Measurements from ENCODE around the gene BIRC6.
A peak's percentile ranks its signal among the peaks of the same experiment; 100 is the strongest.

BIRC6 gene

GRCh38 chr2:32376756-32377155 is 19.9 kb downstream of the BIRC6 start:
- DNase-seq = no peak

GRCh38 chr2:32377928-32378327 is 21.1 kb downstream of the BIRC6 start:
- DNase-seq = no peak

- no peak for DNase-seq
These were observed 22.5 kb downstream of the BIRC6 start for GRCh38 chr2:32379352-32379751.

GRCh38 chr2:32383858-32384257 is 27.0 kb downstream of the BIRC6 start:
- no peak for DNase-seq

DNA sequence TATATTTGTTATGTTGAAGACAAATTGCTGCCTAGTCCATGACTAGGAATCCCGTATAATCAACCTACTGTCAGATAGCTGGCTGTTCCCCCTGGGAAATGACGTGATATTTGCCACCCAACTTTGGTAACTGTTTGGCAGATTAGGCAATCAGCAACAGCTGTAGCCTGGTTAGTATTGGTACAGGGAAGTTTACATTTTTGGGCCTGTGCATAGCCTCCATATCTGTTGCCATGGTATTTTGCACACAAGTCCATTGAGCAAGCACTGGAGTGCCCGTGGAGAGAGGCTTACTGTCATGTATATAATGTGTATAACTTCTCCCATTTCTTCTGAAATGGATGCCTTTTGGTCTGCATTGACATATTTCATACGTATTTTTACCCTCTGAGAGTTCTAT is 27.7 kb downstream of the BIRC6 start:
- DNase-seq = no peak

DNA sequence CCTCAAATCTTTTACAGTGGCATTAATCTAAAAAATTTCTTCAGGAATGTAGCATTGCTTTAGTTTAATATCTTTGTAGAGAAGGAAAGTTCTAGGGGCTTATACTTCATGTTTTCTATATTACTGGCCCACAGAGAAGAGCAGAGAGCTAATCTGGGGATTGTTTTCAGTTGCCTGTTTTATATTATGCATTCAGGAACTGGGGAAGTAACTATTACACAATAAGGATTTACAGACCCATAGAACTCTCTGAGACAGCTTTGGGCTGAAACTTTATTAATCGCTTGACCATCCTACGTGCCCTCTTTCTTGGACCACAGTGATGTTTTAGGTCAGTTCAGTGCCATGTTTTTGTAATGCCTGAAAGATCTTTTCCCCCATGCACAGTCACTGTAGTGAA is 29.9 kb downstream of the BIRC6 start:
- DNase-seq = no peak

DNA sequence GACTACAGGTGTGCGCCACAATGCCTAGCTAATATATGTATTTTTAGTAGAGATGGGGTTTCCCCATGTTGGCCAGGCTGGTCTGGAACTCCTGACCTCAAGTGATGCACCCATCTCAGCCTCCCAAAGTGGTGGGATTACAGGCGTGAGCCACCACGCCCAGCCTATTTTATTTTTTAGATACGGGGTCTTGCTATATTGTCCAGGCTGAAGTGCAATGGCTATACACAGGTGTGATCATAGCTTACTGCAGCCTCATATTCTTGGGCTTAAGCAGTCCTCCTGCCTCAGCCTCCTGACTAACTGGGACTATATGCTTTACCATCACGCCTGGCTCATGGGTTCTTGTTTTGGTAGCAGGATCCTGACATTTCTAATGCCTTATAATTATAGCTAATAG is 42.4 kb downstream of the BIRC6 start:
- no peak for DNase-seq

- DNase-seq = no peak
These were observed 45.3 kb downstream of the BIRC6 start for GRCh38 chr2:32402091-32402490.

DNA sequence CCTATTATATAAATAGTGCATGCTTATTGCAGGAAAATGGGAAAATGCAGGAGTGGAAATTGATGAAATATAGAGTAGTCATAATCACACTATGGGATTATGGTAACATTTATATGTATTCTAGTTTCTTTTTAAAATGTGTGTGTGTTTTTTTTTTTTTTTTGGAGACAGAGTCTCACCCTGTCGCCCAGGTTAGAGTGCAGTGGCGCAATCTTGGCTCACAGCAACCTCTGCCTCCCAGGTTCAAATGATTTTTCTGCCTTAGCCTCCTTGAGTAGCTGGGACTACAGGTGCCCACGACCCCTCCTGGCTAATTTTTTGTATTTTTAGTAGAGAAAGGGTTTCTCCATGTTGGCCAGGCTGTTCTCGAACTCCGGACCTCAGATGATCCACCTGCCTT is 47.0 kb downstream of the BIRC6 start:
- no peak for DNase-seq

- no peak for DNase-seq
These were observed 47.9 kb downstream of the BIRC6 start for GRCh38 chr2:32404691-32405090.

DNA sequence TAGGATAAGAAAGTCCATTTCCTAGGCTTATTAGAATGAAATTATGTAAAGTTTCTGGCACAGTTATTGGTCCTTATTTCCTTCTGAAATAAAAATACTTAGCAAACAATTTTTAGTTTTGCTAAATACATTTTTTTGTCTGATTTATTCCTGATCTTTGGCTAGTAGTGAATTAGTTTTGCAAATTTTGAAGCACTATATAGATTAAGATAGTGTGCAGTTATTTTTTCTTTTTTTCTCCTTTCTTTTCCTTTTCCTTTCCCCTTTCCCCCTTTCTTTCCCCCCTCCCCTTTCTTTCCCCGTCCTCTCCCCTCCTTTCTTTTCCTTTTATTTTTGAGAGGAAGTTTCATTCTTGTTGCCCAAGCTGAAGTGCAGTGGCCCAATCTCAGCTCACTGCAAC is 59.7 kb downstream of the BIRC6 start:
- DNase-seq = no peak

- DNase-seq = no peak
These were observed 60.8 kb downstream of the BIRC6 start for GRCh38 chr2:32417659-32418058.

- DNase-seq = peak; percentile 72
These were observed 62.0 kb downstream of the BIRC6 start for GRCh38 chr2:32418778-32419177.

DNA sequence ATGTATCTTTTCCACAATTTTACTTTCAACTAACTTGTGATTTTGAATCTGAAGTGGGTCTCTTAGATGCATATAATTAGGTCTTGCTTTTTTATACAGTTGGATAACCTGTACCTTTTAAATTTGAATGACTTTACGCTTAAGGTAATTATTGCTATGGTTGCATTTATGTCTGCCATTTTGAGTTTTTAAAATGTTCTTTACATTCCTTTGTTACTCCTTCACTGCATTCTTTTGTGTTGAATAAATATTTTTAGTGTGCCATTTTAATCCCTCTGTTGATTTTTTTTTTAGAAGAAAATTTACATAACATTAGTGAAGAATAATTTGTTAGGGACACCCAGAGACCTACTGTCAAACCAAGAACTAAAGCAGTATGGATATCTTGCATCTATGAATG is 65.3 kb downstream of the BIRC6 start:
- DNase-seq = peak; percentile 45

- DNase-seq = peak; percentile 23
These were observed 66.7 kb downstream of the BIRC6 start for GRCh38 chr2:32423536-32423935.

GRCh38 chr2:32424739-32425138 is 67.9 kb downstream of the BIRC6 start:
- DNase-seq = no peak

DNA sequence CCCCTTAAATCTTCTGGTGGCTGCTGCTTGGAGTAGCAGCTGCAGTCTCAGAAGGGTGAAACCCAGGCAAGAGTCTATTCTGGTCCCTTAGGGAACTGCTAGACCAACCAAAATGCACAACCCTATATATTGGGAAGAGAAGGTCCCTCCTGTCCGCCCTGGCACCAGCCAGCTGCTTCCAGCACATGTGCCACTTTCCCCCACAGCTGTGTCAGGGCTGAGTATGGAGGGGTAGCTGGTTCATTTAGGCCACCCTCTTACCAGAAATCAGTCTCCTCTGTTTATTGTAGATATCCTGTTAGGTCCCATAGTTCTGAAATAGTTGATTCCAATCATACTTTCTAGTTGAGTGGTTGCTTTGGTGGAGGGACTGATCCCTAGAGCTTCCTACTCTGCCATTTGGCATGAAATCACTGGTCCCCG is 68.9 kb downstream of the BIRC6 start:
- peak; percentile 88 for DNase-seq

GRCh38 chr2:32427672-32428610 is 71.1 kb downstream of the BIRC6 start:
- DNase-seq = no peak

GRCh38 chr2:32430804-32431203 is 74.0 kb downstream of the BIRC6 start:
- no peak for DNase-seq

- peak; percentile 17 for DNase-seq
These were observed 79.3 kb downstream of the BIRC6 start for GRCh38 chr2:32436150-32436549.

- DNase-seq = no peak
These were observed 85.2 kb downstream of the BIRC6 start for GRCh38 chr2:32442020-32442467.

- DNase-seq = no peak
These were observed 89.5 kb downstream of the BIRC6 start for GRCh38 chr2:32446369-32446768.

- no peak for DNase-seq
These were observed 94.0 kb downstream of the BIRC6 start for GRCh38 chr2:32450851-32451250.

DNA sequence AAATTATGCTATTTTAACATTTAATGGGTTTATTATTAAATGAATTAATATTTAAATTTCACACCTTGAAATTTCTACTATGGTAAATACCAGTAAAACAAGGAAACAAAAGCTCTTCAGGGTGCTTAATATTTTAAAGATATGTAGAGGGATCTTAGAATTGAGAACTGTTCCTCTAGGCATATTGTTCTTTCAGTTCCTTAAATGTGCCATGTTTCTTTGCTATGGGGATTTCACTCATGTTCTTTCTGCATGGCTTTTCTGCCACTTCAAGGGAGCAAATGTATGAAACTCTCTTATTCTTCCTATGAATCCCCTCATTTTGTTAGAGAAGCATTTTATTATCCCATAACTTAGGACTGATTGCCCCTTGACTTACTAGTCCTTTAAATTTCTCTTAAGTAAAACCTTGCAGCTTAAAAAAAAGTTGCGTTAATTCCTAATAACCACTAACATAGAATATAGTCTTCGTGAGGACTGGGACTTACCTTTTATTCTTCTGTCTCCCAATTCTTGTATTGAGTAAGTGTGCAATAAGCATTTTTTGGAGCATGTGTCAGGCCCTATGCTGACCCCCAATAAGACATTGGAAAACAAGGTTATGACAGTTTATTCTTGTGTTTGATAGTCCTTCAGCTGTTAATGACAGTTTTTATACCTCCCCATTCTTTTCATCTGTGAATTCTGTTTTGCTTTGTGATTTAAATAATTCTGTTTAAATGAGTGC is 95.7 kb downstream of the BIRC6 start:
- DNase-seq = no peak
